ENCODE data around the gene TENT5C.

Gene TENT5C

DNA sequence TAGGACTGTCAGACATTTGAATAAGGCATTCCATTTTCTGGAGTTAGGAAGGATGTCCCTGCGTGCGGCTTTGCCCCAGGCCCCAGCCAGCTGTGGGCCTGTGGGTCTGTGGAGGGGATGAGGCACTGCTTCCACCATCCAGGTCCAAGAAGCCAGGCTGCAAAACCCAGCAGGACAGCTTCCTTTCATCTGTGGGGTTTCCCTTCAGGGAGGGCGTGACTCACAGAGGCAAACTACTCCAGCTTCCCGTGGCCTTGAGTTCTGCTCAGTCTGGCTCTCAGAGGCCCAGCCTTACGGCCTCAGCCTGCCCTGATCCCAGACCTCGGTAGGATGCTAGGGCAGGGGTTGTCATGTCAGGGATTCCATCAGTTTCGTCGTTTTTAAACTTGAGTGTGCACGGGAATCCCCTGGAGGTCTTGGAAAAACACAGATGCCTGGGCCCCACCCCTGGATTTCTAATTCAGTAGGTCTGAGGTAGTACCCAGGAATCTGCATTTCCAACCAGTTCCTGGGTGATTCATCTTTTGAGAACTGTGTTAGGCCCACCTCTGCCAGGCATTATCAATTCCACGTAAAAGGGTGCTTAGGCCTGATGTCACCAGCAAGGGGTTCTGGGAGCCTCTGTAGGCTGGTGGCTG lies 32.3 kb upstream of the TENT5C start:
- DNase-seq: no peak

GRCh38 chr1:117574161-117574835 lies 31.6 kb upstream of the TENT5C start:
- no peak for DNase-seq

DNA sequence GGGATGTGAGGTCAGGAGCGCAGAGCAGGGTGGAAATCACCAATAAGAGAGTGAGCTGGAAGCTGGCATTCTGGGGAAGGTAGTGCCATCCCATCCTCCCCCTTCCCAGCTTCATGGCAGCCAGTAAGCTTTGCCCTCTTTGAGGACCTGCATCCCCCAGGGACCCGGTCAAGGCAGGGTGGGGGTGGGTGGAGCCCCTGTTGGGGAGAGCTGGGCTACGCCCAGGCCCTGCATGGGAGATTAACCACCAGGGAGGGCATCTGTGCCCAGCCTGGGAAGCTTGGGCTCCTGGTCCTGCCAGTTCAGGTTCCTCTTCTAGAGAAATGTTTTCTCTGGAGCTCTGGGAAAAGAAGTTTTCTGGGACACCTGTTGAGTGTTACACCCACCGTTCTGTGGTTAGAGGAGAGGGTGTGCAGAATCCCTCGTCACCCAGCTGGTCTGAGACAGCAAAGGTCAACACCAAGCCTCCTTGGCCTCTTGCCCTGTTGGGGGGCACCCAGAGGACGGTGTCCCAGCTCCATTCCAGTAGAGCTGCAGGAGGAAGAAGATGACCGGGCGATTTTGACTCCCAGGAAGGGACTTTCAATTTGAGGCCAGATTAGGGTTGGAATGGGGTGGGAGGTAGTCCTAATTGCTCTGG lies 30.1 kb upstream of the TENT5C start:
- no peak for DNase-seq

DNA sequence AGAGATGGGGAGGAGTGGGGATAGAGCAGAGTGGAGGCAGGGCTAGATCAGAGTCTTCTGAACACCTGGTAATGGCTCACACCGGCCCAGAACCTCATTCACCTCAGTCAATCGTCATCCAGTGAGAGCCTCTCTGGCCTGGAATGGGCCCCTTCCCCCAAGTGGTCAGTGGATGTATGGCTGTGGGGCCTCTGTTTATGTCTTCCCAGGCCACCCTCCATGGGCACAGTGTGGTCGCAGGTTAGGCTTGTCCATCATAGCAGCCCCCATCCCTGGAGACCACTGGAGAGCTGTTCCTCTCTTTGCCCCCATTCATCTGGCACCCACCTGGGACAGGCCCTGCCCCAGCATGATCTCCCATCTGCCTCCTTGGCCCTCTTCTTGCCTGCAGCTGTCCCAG lies 29.6 kb upstream of the TENT5C start:
- no peak for DNase-seq

DNA sequence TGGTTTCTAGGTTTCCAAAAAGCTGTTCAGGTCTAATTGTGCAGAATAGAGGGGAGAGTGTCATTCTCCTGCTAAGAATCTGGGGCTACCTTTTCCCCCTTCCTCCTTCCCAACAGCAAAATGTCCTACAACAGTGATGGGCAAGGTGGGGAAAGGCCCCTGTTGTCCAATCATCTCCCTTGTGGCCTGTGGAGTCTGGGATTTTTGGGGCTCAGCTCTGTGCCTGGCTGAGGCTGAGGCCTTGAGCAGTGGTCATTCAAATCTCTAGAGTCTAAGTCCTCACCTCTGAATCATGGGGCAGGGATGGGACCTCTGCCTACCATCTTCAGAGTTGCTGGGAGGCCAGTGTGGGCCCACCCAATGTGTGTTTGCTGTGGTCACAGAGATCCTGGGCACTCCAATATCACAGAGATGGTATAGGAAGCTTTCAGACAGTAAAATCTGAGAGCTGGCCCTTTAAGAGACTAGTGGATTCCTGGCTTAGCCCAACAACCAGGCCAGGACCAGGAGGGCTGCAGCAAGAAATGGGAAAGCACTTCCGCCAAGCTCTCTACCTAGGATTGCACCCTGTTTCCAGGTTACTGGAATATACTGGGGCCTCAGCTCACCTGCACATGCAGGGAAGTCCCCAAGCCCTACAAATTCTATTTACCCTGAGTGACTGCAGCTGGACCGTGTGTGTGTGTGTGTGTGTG lies 28.5 kb upstream of the TENT5C start:
- no peak for DNase-seq

DNA sequence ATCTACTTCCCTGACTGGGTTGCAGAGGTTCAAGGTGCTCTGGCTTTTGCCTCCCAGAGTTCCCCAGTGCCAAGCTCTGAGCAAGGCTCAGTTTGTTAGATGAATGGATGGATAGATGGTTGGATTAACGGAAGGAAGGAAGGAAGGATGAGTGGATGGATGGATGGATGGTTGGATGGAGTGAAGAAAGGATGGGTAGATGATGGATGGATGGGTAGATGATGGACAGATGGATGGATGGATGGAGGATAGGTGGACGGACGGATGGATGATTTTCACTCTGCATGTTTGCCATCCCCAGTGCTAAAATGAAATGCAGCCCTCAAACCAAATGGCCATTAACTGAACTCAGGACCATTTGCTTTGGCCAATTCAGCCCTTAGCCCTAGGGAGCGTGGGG lies 27.4 kb upstream of the TENT5C start:
- no peak for DNase-seq

DNA sequence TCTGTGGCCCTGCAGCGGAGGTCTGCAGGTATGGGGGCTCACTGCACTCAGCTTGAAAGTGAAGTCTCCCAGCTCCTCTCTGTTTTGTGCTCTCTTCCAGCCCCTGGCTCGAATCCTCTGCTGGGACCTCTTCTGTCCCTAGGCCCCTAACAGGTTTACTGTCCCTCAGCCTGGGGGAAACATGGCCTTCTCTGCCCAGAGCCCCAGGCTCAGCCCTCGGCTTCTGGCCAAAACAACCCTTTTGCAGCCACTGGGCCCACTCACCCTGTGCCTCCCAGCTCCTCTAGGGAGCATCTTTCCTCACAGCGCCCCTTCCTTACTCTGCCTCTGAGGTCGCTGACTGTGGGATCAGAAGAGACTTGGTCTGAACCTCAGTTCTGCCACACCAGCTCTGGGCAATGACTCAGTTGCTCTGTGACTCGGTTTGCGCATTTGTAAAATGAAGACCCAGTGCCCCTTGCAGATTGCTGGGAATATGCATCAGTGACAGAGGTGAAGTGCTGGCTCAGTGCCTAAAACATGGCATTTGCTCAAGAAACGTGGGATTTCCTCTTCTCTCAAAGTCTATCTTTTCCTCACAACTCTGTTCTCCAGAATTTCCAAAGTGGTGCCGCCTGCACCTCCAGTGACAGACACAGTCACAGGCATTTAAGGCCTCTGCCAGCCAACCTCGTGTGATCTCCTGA lies 26.5 kb upstream of the TENT5C start:
- DNase-seq: no peak

GRCh38 chr1:117580436-117580835 lies 25.4 kb upstream of the TENT5C start:
- no peak for DNase-seq

GRCh38 chr1:117580882-117581281 lies 25.0 kb upstream of the TENT5C start:
- DNase-seq: no peak

GRCh38 chr1:117581391-117581943 lies 24.4 kb upstream of the TENT5C start:
- no peak for DNase-seq

- no peak for DNase-seq
These were observed 23.4 kb upstream of the TENT5C start for GRCh38 chr1:117582451-117582850.

- no peak for DNase-seq
These were observed 22.6 kb upstream of the TENT5C start for GRCh38 chr1:117583247-117583646.

DNA sequence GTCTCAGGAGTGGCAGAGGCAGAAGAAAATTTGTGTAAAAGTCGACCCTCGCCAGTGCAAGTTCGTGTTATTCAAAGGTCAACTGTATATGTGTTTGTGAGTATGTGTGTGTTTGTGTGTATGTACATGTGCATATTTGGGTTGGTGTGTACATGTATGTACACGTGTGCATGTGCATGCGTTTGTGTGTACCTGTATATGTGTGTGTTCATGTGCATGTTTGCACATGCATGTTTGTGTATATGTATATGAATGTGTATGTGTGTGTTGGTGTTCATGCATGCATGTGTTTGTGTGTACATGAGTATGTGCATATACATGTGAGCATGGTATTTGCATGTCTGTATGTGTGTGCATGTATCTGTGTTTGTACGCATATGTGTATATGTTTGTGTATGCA lies 21.7 kb upstream of the TENT5C start:
- DNase-seq: no peak

- no peak for DNase-seq
These were observed 20.8 kb upstream of the TENT5C start for GRCh38 chr1:117585086-117585485.

DNA sequence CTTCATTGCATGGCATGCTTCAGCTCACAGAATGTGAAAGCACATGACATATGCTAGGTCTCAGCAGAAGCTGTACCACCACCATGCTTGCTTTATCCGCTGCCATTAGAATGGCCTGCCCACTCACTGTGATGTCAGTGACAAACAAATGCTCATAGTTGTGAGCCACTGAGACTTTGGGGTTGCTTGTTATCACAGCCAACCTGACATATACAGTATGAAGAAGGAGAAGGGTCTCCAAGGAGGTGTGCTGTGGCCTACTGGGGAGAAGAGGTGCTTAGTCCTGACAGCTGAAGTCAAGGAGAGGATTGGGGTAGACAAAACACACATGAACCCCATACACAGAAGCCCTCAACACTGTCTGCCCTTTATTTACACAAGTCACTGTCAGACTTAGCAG lies 19.5 kb upstream of the TENT5C start:
- DNase-seq: no peak

- no peak for DNase-seq
These were observed 18.9 kb upstream of the TENT5C start for GRCh38 chr1:117586747-117587498.

- DNase-seq: no peak
These were observed 18.1 kb upstream of the TENT5C start for GRCh38 chr1:117587499-117588356.

DNA sequence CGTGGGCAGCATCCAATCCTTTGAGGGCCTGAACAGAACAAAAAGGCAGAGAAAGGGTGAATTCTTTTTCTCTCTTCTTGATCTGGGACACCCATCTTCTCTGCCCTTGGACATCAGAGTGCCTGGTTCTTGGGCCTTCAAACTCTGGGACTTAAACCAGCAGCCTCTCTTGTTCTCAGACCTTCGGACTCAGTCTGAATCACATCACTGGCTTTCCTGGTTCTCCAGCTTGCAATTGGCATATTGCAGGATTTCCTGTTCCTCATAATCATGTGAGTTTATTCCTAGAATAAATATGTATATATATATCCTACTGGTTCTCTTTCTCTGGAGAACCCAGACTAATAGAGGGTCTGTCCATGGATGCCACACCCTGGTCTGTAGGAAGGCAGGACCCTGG lies 16.3 kb upstream of the TENT5C start:
- DNase-seq: no peak

DNA sequence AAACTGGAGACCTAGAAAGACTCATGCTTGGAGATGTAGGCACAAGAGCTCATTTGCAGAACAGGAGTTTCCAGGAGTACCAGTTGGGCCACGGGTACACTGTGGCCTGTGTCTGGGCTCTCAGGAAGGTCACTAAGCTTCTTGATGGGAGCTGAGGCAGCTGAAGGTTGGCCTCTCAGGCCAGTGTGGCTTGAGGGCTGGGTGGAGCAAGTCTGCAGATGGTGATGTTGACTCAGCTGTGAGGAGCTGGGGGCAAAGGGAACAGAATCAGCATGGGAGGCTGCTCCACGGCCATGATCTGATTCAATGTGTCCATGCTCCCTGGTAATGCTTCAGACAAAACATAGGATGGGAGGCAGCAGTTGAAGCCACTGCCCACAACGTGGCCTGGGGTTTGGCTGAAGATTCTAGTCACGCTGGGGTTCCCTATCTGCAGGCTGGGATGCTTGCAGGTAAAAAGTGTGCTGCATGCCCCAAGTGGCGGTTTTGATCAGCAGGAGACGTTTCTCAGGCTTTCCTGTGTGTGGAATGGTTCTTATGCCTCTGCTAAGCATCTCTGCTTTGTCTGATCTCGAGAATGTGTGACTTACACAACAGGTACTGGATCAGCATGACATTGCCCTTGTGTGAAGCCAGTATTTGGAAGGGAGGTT lies 15.4 kb upstream of the TENT5C start:
- no peak for DNase-seq

DNA sequence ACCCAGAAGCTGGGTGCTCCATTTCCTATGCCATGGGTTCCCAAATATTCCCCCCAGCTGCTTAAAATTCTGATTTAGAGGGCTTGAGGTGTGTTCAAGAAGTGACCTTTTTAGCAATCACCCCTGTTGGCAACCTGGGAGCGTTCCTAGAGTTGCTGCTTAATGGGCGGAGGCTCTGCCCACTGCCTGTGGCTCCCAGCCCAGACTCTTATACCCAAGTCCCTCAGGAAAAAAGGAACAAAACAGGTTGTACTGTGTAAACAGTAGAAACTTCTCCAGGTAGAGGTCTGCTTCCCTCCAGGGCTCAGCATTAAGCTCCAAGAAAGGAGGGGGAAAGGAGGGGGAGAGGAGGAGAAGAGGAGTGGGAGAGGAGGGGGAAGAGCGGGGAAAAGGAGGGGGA lies 14.6 kb upstream of the TENT5C start:
- DNase-seq: no peak

DNA sequence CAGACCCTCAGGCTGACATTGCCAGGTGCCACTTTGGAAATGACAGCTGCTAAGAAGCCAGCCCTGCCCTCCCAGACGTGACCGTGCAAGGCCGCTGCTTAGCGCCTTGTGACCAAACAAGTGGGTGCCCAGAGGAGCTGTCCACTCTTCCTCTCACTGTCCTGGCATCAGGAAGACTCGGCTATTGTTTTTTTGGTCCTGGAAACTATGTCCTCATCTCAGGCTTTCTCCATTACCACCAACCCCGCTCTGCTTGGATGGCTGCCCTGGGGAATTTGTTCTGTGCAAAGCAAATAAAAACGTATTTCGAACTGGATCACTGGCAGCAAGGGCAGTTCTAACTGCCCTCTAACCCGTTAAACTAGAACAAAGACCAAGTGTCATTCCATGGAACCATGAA lies 13.7 kb upstream of the TENT5C start:
- no peak for DNase-seq

All from cortex of kidney (tissue), 1 donor.